HepG2 (cell line): ENCODE data around the gene KRT14. TPM values are rescaled to one million over a fixed set of nuclear protein-coding genes. Genes with fewer than 3 reads are reported as not detected.

Experiments
- ATAC-seq: fragments of 200-7000 bp; cut with Tn5 transposase; 3 replicates; pipeline ENCODE4 v1.9.1; 2020; ENCODE audit warnings: mild to moderate bottlenecking, moderate library complexity
- BruUV-seq: library from RNA; stranded (reverse); fragments of 400-500 nt; replicated peaks from 2 replicates; lab custom pipeline; 2021; lab: Mats Ljungman, UMichigan
- CTCF ChIA-PET: fragments of 300-600 bp; formaldehyde crosslinking; extraction: SDS; loops from one replicate; lab custom pipeline; 2021; ENCODE audit warnings: low total read pairs, inconsistent platforms, low intra/inter-chr PET ratio; lab: Yijun Ruan, JAX
- POLR2A ChIA-PET: fragments of 350-600 bp; sonication (Branson Sonifier 250); formaldehyde crosslinking; loops from one replicate; lab custom pipeline; 2020; ENCODE audit warnings: antibody characterized with exemption, inconsistent platforms; lab: Yijun Ruan, JAX
- DNase-seq: peaks from one replicate; pipeline ENCODE4 v3.0.0-alpha.2; 2015; ENCODE audit warnings: low spot score
- FAIRE-seq: peaks from 3 replicates; lab custom pipeline; 2011; peaks lifted over from hg19 to GRCh38; lab: Jason Lieb, UNC
- H2AFZ ChIP-seq: one replicate; pipeline ENCODE4 v1.6.1; 2011; ENCODE audit warnings: low read length, inconsistent platforms
- H3K27ac ChIP-seq: fragments of 300-600 bp; 3 replicates; pipeline ENCODE4 v1.8.0; 2011; ENCODE audit warnings: mixed run types, mild to moderate bottlenecking, mixed read lengths, low read length, inconsistent platforms; ENCODE audit not compliant: insufficient read depth; ENCODE audit errors: extremely low read length
- H3K27me3 ChIP-seq, 2 experiments: fragments of 200-600 bp in 1 of 2; 2 replicates in 1 of 2; 3 replicates in 1 of 2; pipeline versions ENCODE4 v1.6.0 to v1.8.0; 2011; ENCODE audit warnings: low read length in 2 of 2, mild to moderate bottlenecking in 2 of 2, moderate library complexity in 2 of 2, inconsistent platforms in 1 of 2; ENCODE audit not compliant: insufficient read depth in 2 of 2, control insufficient read depth in 1 of 2
- H3K36me3 ChIP-seq, 2 experiments: fragments of 200-600 bp in 1 of 2; replicated peaks in 1 of 2; 2 replicates in 1 of 2; 3 replicates in 1 of 2; pipeline versions ENCODE4 v1.5.1 to v1.8.0; 2011; ENCODE audit warnings: low read length in 2 of 2, inconsistent platforms in 1 of 2; ENCODE audit not compliant: insufficient read depth in 2 of 2, control insufficient read depth in 1 of 2
- H3K4me1 ChIP-seq: 2 replicates; pipeline ENCODE4 v1.5.1; 2012; ENCODE audit warnings: low read length, inconsistent platforms; ENCODE audit not compliant: insufficient read depth
- H3K4me2 ChIP-seq: 2 replicates; pipeline ENCODE4 v1.6.0; 2011; ENCODE audit warnings: low read depth, low read length, inconsistent platforms
- H3K4me3 ChIP-seq, 3 experiments: fragments of 200-600 bp in 1 of 3; sonication (generic), shearing (Covaris generic) in 1 of 3; replicated peaks in 1 of 3; 2 replicates each; pipeline ENCODE4 v1.5.1; 2011 to 2016; ENCODE audit warnings: low read length in 3 of 3, inconsistent platforms in 2 of 3, low read depth in 2 of 3, mild to moderate bottlenecking in 2 of 3, control low read depth in 1 of 3, mixed read lengths in 1 of 3; ENCODE audit not compliant: insufficient read depth in 1 of 3
- H3K79me2 ChIP-seq: one replicate; pipeline ENCODE4 v1.6.1; 2011; ENCODE audit warnings: low read length, inconsistent platforms; ENCODE audit not compliant: insufficient read depth
- H3K9ac ChIP-seq: 2 replicates; pipeline ENCODE4 v1.6.0; 2011; ENCODE audit warnings: mild to moderate bottlenecking, low read depth, low read length, inconsistent platforms; ENCODE audit not compliant: insufficient read depth
- H3K9me3 ChIP-seq: 2 replicates; pipeline ENCODE4 v1.5.1; 2012; ENCODE audit warnings: mild to moderate bottlenecking, low read length
- H4K20me1 ChIP-seq: 2 replicates; pipeline ENCODE4 v1.6.0; 2011; ENCODE audit warnings: inconsistent platforms, mild to moderate bottlenecking, low read length, moderate library complexity; ENCODE audit not compliant: insufficient read depth
- HIVEP1 ChIP-seq: sonication (generic); formaldehyde crosslinking; IDR thresholded peaks from 2 replicates; pipeline ENCODE4 v1.4.0; 2020; ENCODE audit warnings: mild to moderate bottlenecking, missing genetic modification reagents
- JARID2 ChIP-seq: sonication (generic); formaldehyde crosslinking; IDR thresholded peaks from 2 replicates; pipeline ENCODE4 v1.8.1; 2023; ENCODE audit warnings: missing genetic modification reagents, inconsistent platforms; ENCODE audit not compliant: insufficient replicate concordance
- MYNN ChIP-seq: sonication (generic); formaldehyde crosslinking; IDR thresholded peaks from 2 replicates; pipeline ENCODE4 v1.4.0; 2020; ENCODE audit warnings: mild to moderate bottlenecking, low read depth, missing genetic modification reagents
- NFKBIZ ChIP-seq: IDR thresholded peaks from 2 replicates; pipeline ENCODE4 v1.6.1; 2018; ENCODE audit warnings: missing genetic modification reagents, missing compliant biosample characterization
- POLR2AphosphoS2 ChIP-seq: IDR thresholded peaks from 2 replicates; pipeline ENCODE4 v1.6.1; 2011; ENCODE audit warnings: low read depth, low read length, improper control_type of control experiment
- SIN3B ChIP-seq: fragments of 150-350 bp; IDR thresholded peaks from 2 replicates; pipeline ENCODE4 v1.6.1; 2014; ENCODE audit warnings: low read length
- TRIM24 ChIP-seq: sonication (generic); formaldehyde crosslinking; IDR thresholded peaks from 2 replicates; pipeline ENCODE4 v1.8.0; 2022; ENCODE audit warnings: mild to moderate bottlenecking, missing genetic modification reagents
- ZNF556 ChIP-seq: sonication (generic); formaldehyde crosslinking; IDR thresholded peaks from 2 replicates; pipeline ENCODE4 v1.4.0; 2020; ENCODE audit warnings: mild to moderate bottlenecking, missing genetic modification reagents, borderline replicate concordance
- WGBS: methylation state at CpG from one replicate; pipeline ENCODE4 v1.1.6; 2017; ENCODE audit warnings: low lambda C conversion rate; 5-methylcytosine and 5-hydroxymethylcytosine counted together
- in situ Hi-C: cut with HindIII; loops from 2 replicates; pipeline ENCODE4 v1.10.0; 2017; ENCODE audit warnings: low pct_unique_long_range_greater_than_20kb; ENCODE audit not compliant: extremely low pct_ligation_motif_present
- intact Hi-C: fragments of 100-400 bp; cut with micrococcal nuclease; formaldehyde crosslinking; loops from one replicate; pipeline ENCODE4 v1.10.0; 2022; ENCODE audit not compliant: unreplicated experiment
- polyA plus RNA-seq, 8 experiments: library from polyadenylated mRNA; depleted of rRNA in 3 of 8; stranded (reverse) in 7 of 8; unstranded in 1 of 8; fragments of >200 nt; fragmentation: Illumina TruSeq in 4 of 8; extraction: Trizol in 4 of 8; gene quantifications; 2 replicates each; pipeline versions ENCODE4 v1.2.1 to v1.2.3, GENCODE V29; 2011 to 2016; ENCODE audit warnings: low read depth in 4 of 8, missing spikeins in 1 of 8, mixed read lengths in 1 of 8; ENCODE audit not compliant: insufficient read depth in 1 of 8
- total RNA-seq, 5 experiments: library from RNA; depleted of rRNA; stranded (reverse); fragments of >200 nt; fragmentation: Illumina TruSeq; extraction: Trizol; gene quantifications; 2 replicates each; pipeline ENCODE4 v1.2.3, GENCODE V29; 2016; ENCODE audit warnings: low read depth in 1 of 5
- TF ChIP-seq, protein P1 (sequence below): IDR thresholded peaks from 2 replicates; pipeline ENCODE4 v1.6.1; 2016; ENCODE audit warnings: low read depth, missing genetic modification reagents, missing compliant biosample characterization
- TF ChIP-seq, protein P2 (sequence below): IDR thresholded peaks from 2 replicates; pipeline ENCODE4 v1.6.1; 2016; ENCODE audit warnings: low read depth, borderline replicate concordance

KRT14 gene
- total and polyA plus RNA-seq, 2 of the 13 experiments (the other 11 are each of a cell fraction or from before 2014, with no cell fraction given), result 0.09 TPM; not detected in 1

DNA sequence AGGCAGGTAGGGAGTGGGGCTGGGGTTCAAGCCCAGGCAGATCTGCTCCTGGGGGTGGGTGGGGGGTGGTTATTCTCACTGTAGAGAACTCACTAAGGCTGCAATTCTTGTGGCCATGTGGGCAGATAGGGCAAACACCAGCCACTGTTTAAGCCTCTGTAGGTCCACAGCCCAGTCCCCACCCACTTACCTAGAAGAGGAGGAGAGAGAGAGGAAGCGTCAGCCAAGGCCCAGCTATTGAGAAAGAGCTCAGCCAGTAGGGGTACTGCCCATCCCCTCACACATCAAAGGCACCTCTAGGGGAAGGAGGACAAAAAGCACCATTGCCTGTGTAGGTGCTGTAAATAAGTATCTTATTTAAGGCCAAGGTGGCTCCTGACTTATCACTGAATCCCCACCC lies 13.0 kb upstream of the KRT14 start (continued):
- TF ChIP-seq HIVEP1 (CRISPR knock-in tag) (no peak), NFKBIZ (CRISPR knock-in tag) (no peak), POLR2AphosphoS2 (no peak), SIN3B (no peak)

DNA sequence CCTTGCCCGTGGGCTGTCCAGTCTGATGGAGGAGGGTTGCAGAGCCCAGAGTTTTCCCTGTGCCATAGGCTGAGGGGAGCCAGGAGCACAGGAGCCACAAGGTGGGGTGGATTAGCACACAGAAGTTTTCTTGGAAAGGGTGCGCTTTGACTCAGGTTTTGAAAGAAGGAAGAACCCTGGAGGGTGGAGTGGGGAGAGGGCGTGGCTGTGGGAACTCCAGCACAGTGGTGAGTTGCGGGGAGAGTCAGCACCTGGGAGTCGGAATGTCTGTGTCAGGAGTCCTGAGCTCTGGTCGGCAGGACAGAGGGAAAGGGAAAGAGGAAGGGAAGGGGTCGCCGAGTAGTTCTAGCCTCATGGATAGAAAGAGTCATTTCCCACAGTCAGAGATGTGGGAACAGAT lies 8.9 kb upstream of the KRT14 start:
- ChIA-PET CTCF (no interaction called here), POLR2A (no interaction called here)
- no peak overlapping the region for H3K27ac ChIP-seq
- intact Hi-C loops, result loop anchor here (10.0 kb wide), 1 partner anchor 69 kb away; no protein-coding TSS in a partner anchor
- no peak overlapping the region for H3K4me3 ChIP-seq
- WGBS, result 30% methylated on average over 8 of the region's 8 CpGs
- H3K4me2 ChIP-seq, result no peak overlapping the region
- H3K79me2 ChIP-seq, result no peaks in the 10 kb centered on the region
- TF ChIP-seq JARID2 (no peak), ZNF556 (CRISPR knock-in tag) (no peak), TRIM24 (CRISPR knock-in tag) (no peak)
- TF ChIP-seq, all 625 proteins: peak for 0
- H3K36me3 ChIP-seq, result no peaks in the 10 kb centered on the region
- no peaks in the 10 kb centered on the region for H4K20me1 ChIP-seq
- FAIRE-seq, result no peak
- in situ Hi-C loops, result no loop called here
- no TSS peak for BruUV-seq
- DNase-seq, result no peak
- no peak overlapping the region for H3K9ac ChIP-seq
- H3K9me3 ChIP-seq, result no peaks in the 10 kb centered on the region
- no peaks in the 10 kb centered on the region for H3K4me1 ChIP-seq
- peaks cover 4 to 32% of the 10 kb centered on the region in 2 experiments; a peak in 3 of 5 replicates for H3K27me3 ChIP-seq
- no peak overlapping the region for H2AFZ ChIP-seq
- ATAC-seq, result no peak

DNA sequence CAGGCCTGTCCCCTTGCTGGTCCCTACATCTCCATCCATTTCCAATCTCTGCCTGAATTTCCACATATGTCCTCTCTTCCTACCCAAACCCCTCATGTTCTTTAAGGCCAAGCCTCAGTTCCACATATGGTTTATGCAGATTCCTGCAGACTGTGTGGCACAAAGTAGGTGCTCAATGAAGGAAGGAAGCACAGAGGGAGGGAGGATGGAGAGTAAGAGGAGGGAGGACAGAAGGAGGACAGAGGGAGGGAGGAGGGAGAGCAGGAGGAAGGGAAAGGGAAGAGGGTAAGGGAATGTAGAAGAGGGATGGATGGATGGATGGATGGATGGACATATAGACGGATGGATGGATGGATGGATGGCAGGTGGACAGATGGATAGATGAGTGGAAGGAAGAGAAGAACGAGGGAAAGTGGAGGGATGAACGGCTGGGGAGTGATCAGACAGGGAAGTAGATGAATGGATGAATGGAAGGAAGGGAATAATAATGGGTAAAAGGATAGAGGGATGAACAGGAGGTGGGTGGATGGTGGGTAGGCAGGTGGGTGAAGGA lies 7.7 kb upstream of the KRT14 start:
- BruUV-seq, result no TSS peak
- H3K4me1 ChIP-seq, result no peaks in the 10 kb centered on the region
- no peaks in the 10 kb centered on the region for H3K9me3 ChIP-seq
- H3K27me3 ChIP-seq, result peaks cover 4 to 36% of the 10 kb centered on the region in 2 experiments; a peak in 3 of 5 replicates
- ChIA-PET CTCF (no interaction called here), POLR2A (no interaction called here)
- H3K79me2 ChIP-seq, result no peaks in the 10 kb centered on the region
- FAIRE-seq (no peak), ATAC-seq (no peak), DNase-seq (no peak)
- H2AFZ ChIP-seq, result no peak overlapping the region
- H3K27ac ChIP-seq, result no peak overlapping the region
- intact Hi-C loops, result loop anchor here (10.0 kb wide), 1 partner anchor 70 kb away; no protein-coding TSS in a partner anchor
- no peaks in the 10 kb centered on the region for H3K36me3 ChIP-seq
- no peak overlapping the region for H3K9ac ChIP-seq
- H4K20me1 ChIP-seq, result no peaks in the 10 kb centered on the region
- in situ Hi-C loops, result no loop called here
- no peak overlapping the region for H3K4me2 ChIP-seq
- WGBS, result 0% methylated on average over 3 of the region's 3 CpGs
- no peak overlapping the region for H3K4me3 ChIP-seq
- TF ChIP-seq MYNN (CRISPR knock-in tag), result no peak
- TF ChIP-seq, protein P1, sequence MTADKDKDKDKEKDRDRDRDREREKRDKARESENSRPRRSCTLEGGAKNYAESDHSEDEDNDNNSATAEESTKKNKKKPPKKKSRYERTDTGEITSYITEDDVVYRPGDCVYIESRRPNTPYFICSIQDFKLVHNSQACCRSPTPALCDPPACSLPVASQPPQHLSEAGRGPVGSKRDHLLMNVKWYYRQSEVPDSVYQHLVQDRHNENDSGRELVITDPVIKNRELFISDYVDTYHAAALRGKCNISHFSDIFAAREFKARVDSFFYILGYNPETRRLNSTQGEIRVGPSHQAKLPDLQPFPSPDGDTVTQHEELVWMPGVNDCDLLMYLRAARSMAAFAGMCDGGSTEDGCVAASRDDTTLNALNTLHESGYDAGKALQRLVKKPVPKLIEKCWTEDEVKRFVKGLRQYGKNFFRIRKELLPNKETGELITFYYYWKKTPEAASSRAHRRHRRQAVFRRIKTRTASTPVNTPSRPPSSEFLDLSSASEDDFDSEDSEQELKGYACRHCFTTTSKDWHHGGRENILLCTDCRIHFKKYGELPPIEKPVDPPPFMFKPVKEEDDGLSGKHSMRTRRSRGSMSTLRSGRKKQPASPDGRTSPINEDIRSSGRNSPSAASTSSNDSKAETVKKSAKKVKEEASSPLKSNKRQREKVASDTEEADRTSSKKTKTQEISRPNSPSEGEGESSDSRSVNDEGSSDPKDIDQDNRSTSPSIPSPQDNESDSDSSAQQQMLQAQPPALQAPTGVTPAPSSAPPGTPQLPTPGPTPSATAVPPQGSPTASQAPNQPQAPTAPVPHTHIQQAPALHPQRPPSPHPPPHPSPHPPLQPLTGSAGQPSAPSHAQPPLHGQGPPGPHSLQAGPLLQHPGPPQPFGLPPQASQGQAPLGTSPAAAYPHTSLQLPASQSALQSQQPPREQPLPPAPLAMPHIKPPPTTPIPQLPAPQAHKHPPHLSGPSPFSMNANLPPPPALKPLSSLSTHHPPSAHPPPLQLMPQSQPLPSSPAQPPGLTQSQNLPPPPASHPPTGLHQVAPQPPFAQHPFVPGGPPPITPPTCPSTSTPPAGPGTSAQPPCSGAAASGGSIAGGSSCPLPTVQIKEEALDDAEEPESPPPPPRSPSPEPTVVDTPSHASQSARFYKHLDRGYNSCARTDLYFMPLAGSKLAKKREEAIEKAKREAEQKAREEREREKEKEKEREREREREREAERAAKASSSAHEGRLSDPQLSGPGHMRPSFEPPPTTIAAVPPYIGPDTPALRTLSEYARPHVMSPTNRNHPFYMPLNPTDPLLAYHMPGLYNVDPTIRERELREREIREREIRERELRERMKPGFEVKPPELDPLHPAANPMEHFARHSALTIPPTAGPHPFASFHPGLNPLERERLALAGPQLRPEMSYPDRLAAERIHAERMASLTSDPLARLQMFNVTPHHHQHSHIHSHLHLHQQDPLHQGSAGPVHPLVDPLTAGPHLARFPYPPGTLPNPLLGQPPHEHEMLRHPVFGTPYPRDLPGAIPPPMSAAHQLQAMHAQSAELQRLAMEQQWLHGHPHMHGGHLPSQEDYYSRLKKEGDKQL (CRISPR knock-in tag), result no peak
- TF ChIP-seq, protein P2, sequence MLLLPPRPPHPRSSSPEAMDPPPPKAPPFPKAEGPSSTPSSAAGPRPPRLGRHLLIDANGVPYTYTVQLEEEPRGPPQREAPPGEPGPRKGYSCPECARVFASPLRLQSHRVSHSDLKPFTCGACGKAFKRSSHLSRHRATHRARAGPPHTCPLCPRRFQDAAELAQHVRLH, result no peak
